ENCODE data around the gene NHERF2.

Gene NHERF2

GRCh38 chr16:2016407-2016922, 10.2 kb upstream of the NHERF2 start:
- no peaks in the 10 kb centered on the region for H3K9me2 ChIP-seq (replicated peaks; ENCODE audit: low read depth, low read length)
- H3F3A ChIP-seq (ENCODE audit: low read depth): no peaks in the 10 kb centered on the region
- no peaks in the 10 kb centered on the region for H3K27me3 ChIP-seq (ENCODE audit: insufficient read depth, low read length, poor library complexity, severe bottlenecking)
- H3K9me3 ChIP-seq (ENCODE audit: insufficient read depth, low read depth, low read length): no peaks in the 10 kb centered on the region
- H2AFZ ChIP-seq (ENCODE audit: low read length): no peak overlapping the region
- no peak for TF ChIP-seq EZH2phosphoT487 (IDR thresholded peaks at IDR 0.05; ENCODE audit: borderline replicate concordance)
- TF ChIP-seq CTCF (conservative IDR thresholded peaks at IDR 0.05; ENCODE audit: low read length): peak; percentile 52
- no peak overlapping the region for H3K4me2 ChIP-seq (ENCODE audit: low read depth, low read length, poor library complexity, severe bottlenecking)
- H3K4me1 ChIP-seq (ENCODE audit: insufficient read depth, low read length, poor library complexity, severe bottlenecking): no peaks in the 10 kb centered on the region
- no peaks in the 10 kb centered on the region for H4K20me1 ChIP-seq (ENCODE audit: insufficient read depth, low read length, poor library complexity, severe bottlenecking)
- H3K9ac ChIP-seq (ENCODE audit: low read depth, low read length, poor library complexity, severe bottlenecking): no peak overlapping the region
- H3K4me3 ChIP-seq (ENCODE audit: low read length, poor library complexity, severe bottlenecking): no peak overlapping the region
- no peaks in the 10 kb centered on the region for H3K79me2 ChIP-seq (ENCODE audit: insufficient read depth, low read length)
- H3K36me3 ChIP-seq (ENCODE audit: insufficient read depth, low read length): no peaks in the 10 kb centered on the region

GRCh38 chr16:2019518-2019920, 7.2 kb upstream of the NHERF2 start, which contains the start of gene NPW:
Gene NPW, plus strand, starts transcription at chr16:2019785.
- TF ChIP-seq EZH2phosphoT487 (IDR thresholded peaks at IDR 0.05; ENCODE audit: borderline replicate concordance) (no peak), CTCF (conservative IDR thresholded peaks at IDR 0.05; ENCODE audit: low read length) (no peak)
- Histone ChIP-seq H3K9me2 (replicated peaks; ENCODE audit: low read depth, low read length) (no peaks in the 10 kb centered on the region), H3F3A (ENCODE audit: low read depth) (no peaks in the 10 kb centered on the region), H2AFZ (ENCODE audit: low read length) (no peak within 1 kb of the TSS), H3K79me2 (ENCODE audit: insufficient read depth, low read length) (no peaks in the 10 kb centered on the region), H3K4me1 (ENCODE audit: insufficient read depth, low read length, poor library complexity, severe bottlenecking) (peaks cover 10% of the 10 kb centered on the region), H3K4me3 (ENCODE audit: low read length, poor library complexity, severe bottlenecking) (no peak within 1 kb of the TSS), H3K36me3 (ENCODE audit: insufficient read depth, low read length) (no peaks in the 10 kb centered on the region), H4K20me1 (ENCODE audit: insufficient read depth, low read length, poor library complexity, severe bottlenecking) (no peaks in the 10 kb centered on the region), H3K27me3 (ENCODE audit: insufficient read depth, low read length, poor library complexity, severe bottlenecking) (no peaks in the 10 kb centered on the region), H3K4me2 (ENCODE audit: low read depth, low read length, poor library complexity, severe bottlenecking) (no peak within 1 kb of the TSS), H3K9me3 (ENCODE audit: insufficient read depth, low read depth, low read length) (no peaks in the 10 kb centered on the region), H3K9ac (ENCODE audit: low read depth, low read length, poor library complexity, severe bottlenecking) (no peak within 1 kb of the TSS)

GRCh38 chr16:2019921-2020831, 6.5 kb upstream of the NHERF2 start:
- no peak overlapping the region for H3K4me2 ChIP-seq (ENCODE audit: low read depth, low read length, poor library complexity, severe bottlenecking)
- no peak overlapping the region for H2AFZ ChIP-seq (ENCODE audit: low read length)
- H3K36me3 ChIP-seq (ENCODE audit: insufficient read depth, low read length): no peaks in the 10 kb centered on the region
- H3K9me3 ChIP-seq (ENCODE audit: insufficient read depth, low read depth, low read length): no peaks in the 10 kb centered on the region
- no peaks in the 10 kb centered on the region for H3F3A ChIP-seq (ENCODE audit: low read depth)
- H3K4me3 ChIP-seq (ENCODE audit: low read length, poor library complexity, severe bottlenecking): no peak overlapping the region
- H4K20me1 ChIP-seq (ENCODE audit: insufficient read depth, low read length, poor library complexity, severe bottlenecking): no peaks in the 10 kb centered on the region
- no peaks in the 10 kb centered on the region for H3K79me2 ChIP-seq (ENCODE audit: insufficient read depth, low read length)
- no peak overlapping the region for H3K9ac ChIP-seq (ENCODE audit: low read depth, low read length, poor library complexity, severe bottlenecking)
- H3K9me2 ChIP-seq (replicated peaks; ENCODE audit: low read depth, low read length): no peaks in the 10 kb centered on the region
- TF ChIP-seq EZH2phosphoT487 (IDR thresholded peaks at IDR 0.05; ENCODE audit: borderline replicate concordance): no peak
- TF ChIP-seq CTCF (conservative IDR thresholded peaks at IDR 0.05; ENCODE audit: low read length): no peak
- H3K4me1 ChIP-seq (ENCODE audit: insufficient read depth, low read length, poor library complexity, severe bottlenecking): peaks cover 10% of the 10 kb centered on the region
- H3K27me3 ChIP-seq (ENCODE audit: insufficient read depth, low read length, poor library complexity, severe bottlenecking): no peaks in the 10 kb centered on the region

Data from Loucy (cell line).